NCI-H1092 treated with DMSO at 0.1 percent for 48 hours (cell line): ENCODE data around the gene TIMM44.
"Not testable (repeated sequence)": the region's sequence is repeated elsewhere in the genome, so short reads cannot be mapped to it uniquely, and the experiment has no call there.

ENCODE experiments used
- DNase-seq: peaks from one replicate; lab custom pipeline; 2025; lab: John Stamatoyannopoulos, UW

The TIMM44 gene

GRCh38 chr19:7925171-7925851 lies 18.2 kb downstream of the TIMM44 start:
- peak; percentile 75 for DNase-seq

GRCh38 chr19:7924651-7925170 lies 18.8 kb downstream of the TIMM44 start:
- DNase-seq, result no peak

GRCh38 chr19:7924241-7924640 lies 19.2 kb downstream of the TIMM44 start:
- DNase-seq, result no peak

GRCh38 chr19:7923295-7924191 lies 19.9 kb downstream of the TIMM44 start:
- no peak for DNase-seq

- DNase-seq, result no peak
Observed at GRCh38 chr19:7922836-7923195, 20.6 kb downstream of the TIMM44 start.

GRCh38 chr19:7921967-7922835 lies 21.3 kb downstream of the TIMM44 start:
- DNase-seq, result no peak

GRCh38 chr19:7921302-7921966 lies 22.0 kb downstream of the TIMM44 start:
- no peak for DNase-seq

GRCh38 chr19:7920519-7921301 lies 22.8 kb downstream of the TIMM44 start:
- peak; percentile 95 for DNase-seq

GRCh38 chr19:7919610-7920518 lies 23.6 kb downstream of the TIMM44 start, which contains the start of gene SNAPC2:
SNAPC2 (plus strand) TSS chr19:7920338; CDS start chr19:7920367, 29 bp downstream.
- peak; percentile 93 for DNase-seq

- DNase-seq, result no peak
Observed at GRCh38 chr19:7918615-7919421, 24.6 kb downstream of the TIMM44 start.

GRCh38 chr19:7918062-7918614 lies 25.3 kb downstream of the TIMM44 start:
- not testable (repeated sequence) for DNase-seq

GRCh38 chr19:7917267-7918061 lies 26.0 kb downstream of the TIMM44 start:
- peak; percentile 12 for DNase-seq

GRCh38 chr19:7916955-7917266 lies 26.6 kb downstream of the TIMM44 start:
- DNase-seq, result no peak

- DNase-seq, result no peak
Observed at GRCh38 chr19:7916103-7916954, 27.1 kb downstream of the TIMM44 start.

- DNase-seq, result no peak
Observed at GRCh38 chr19:7915250-7916102, 28.0 kb downstream of the TIMM44 start.

GRCh38 chr19:7914598-7915045 lies 28.8 kb downstream of the TIMM44 start, which contains the start of gene TGFBR3L:
TGFBR3L (plus strand) TSS chr19:7914830.
- DNase-seq, result no peak
